PC-3 (cell line): ENCODE data around the gene RGS3.
"Not testable (repeated sequence)": the region's sequence is repeated elsewhere in the genome, so short reads cannot be mapped to it uniquely, and the experiment has no call there.

ENCODE experiments used
- EZH2 ChIP-seq: fragments of 300-600 bp; sonication (generic); IDR thresholded peaks from one replicate; pipeline ENCODE4 v1.6.1; 2017; ENCODE audit warnings: antibody characterized with exemption, mild to moderate bottlenecking, low read length; ENCODE audit not compliant: unreplicated experiment
- TF ChIP-seq, protein P1 (sequence below): fragments of 300-600 bp; sonication (generic); conservative IDR thresholded peaks from 2 replicates; pipeline ENCODE4 v1.5.1; 2017; ENCODE audit warnings: antibody characterized with exemption, low read depth, mild to moderate bottlenecking, low read length

DNA sequence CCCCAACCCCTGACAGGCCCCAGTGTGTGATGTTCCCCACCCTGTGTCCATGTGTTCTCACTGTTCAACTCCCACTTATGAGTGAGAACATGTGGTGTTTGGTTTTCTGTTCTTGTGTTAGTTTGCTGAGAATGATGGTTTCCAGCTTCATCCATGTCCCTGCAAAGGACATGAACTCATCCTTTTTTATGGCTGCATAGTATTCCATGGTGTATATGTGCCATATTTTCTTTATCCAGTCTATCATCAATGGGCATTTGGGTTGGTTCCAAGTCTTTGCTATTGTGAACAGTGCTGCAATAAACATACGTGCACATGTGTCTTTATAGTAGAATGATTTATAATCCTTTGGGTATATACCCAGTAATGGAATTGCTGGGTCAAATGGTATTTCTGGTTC, 25.8 kb upstream of the RGS3 start:
- TF ChIP-seq, protein P1, sequence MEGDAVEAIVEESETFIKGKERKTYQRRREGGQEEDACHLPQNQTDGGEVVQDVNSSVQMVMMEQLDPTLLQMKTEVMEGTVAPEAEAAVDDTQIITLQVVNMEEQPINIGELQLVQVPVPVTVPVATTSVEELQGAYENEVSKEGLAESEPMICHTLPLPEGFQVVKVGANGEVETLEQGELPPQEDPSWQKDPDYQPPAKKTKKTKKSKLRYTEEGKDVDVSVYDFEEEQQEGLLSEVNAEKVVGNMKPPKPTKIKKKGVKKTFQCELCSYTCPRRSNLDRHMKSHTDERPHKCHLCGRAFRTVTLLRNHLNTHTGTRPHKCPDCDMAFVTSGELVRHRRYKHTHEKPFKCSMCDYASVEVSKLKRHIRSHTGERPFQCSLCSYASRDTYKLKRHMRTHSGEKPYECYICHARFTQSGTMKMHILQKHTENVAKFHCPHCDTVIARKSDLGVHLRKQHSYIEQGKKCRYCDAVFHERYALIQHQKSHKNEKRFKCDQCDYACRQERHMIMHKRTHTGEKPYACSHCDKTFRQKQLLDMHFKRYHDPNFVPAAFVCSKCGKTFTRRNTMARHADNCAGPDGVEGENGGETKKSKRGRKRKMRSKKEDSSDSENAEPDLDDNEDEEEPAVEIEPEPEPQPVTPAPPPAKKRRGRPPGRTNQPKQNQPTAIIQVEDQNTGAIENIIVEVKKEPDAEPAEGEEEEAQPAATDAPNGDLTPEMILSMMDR, result not testable (repeated sequence)
- TF ChIP-seq EZH2, result not testable (repeated sequence)
